Activated CD4-positive, CD25-positive, alpha-beta regulatory T cell treated with anti-CD3 and anti-CD28 coated beads, Interleukin-2, amount 50 U/mL, for 72 hours (primary cell): ENCODE results near the gene LRRC49.
"Not testable (repeated sequence)": the region's sequence is repeated elsewhere in the genome, so short reads cannot be mapped to it uniquely, and the experiment has no call there.

ENCODE experiments used
- DNase-seq: peaks from one replicate; pipeline ENCODE4 v3.0.0; 2021

LRRC49 gene, protein sequence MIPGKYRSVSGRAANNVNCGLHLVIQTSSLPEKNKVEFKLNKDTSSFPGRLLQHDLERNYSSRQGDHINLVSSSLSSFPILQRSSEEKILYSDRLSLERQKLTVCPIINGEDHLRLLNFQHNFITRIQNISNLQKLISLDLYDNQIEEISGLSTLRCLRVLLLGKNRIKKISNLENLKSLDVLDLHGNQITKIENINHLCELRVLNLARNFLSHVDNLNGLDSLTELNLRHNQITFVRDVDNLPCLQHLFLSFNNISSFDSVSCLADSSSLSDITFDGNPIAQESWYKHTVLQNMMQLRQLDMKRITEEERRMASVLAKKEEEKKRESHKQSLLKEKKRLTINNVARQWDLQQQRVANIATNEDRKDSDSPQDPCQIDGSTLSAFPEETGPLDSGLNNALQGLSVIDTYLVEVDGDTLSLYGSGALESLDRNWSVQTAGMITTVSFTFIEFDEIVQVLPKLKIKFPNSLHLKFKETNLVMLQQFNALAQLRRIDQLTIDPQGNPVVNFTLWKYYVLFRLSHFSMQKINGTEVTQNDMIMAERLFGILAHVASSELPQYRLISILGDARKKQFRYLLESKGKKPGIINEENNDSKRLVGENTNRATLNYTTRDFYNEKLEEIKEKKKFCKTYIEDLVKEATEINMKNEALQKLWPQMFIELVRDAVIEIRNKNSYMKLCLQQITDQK

DNA sequence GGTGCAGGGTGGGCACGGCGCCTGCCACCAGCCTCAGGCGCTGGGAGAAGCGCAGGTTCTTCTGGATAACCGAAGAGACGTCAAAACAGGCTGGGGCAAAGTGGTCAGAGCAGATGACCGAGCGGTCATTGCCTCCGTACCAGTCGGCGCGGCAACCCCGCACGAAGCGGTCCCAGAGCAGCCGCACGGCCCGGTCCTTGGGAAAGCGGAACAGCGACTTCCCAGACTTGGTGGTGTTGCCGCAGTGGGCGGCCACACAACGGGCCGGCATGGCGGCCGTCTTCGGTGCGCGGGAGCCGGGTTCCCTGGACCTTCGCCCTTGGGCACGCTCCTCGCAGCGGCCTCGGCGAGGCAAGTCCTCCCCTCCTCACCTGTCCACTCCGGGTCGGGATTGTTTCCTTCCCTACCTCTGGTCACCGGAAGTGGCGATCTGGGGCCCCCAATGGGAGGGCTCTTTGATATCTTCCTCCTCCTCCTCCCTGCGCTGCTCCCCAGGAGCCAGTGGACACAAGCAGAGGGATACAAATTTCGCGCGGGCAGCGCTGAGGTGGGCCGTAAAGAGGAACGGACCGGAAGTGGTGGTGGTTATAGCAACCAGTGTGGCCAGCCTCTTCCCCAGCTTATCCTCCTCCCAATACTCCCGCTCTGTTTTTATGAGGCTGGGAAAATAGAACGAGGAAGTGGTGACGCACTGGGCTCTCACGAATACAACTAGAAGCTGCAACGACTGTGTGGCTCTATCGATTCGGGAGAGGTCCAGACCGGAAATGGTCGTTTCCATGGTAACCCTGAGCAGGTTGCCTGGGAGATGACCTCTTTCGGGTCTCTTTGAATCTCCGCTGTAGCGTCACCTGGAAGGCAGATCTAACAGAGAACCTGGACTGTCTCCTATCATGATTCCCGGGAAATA, at the start of gene LRRC49, which contains the start of gene THAP10:
TSS of gene LRRC49 (plus strand) at position 825 of the 910 bp plus-strand sequence. CDS start at position 894, 69 bp downstream.
TSS of gene THAP10 (minus strand) at position 432 of the 910 bp plus-strand sequence. CDS start at position 271, 161 bp downstream.
- DNase-seq = peak; percentile 49

- DNase-seq = no peak
Observed at GRCh38 chr15:70845602-70846360, 46.8 kb upstream of the LRRC49 start.

DNA sequence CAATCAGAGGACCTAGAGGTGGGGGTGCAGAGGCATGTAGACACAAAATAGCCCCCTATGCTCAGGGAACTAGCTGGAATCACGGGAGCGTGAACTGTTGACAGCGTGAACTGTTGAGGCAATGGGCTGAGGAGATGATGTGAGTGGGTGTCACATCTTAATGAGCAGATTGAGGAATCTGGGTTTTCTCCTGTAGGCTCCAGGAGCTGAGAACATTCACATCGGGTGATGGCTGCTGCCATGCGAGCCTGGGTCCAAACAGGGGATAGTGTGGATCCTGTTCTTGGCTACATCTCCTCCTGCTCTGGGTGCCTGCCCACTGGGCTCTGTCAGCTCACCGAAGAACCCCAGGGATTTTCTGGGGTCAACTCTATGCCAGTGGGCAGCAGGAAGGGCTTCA, 40.7 kb upstream of the LRRC49 start:
- no peak for DNase-seq

DNA sequence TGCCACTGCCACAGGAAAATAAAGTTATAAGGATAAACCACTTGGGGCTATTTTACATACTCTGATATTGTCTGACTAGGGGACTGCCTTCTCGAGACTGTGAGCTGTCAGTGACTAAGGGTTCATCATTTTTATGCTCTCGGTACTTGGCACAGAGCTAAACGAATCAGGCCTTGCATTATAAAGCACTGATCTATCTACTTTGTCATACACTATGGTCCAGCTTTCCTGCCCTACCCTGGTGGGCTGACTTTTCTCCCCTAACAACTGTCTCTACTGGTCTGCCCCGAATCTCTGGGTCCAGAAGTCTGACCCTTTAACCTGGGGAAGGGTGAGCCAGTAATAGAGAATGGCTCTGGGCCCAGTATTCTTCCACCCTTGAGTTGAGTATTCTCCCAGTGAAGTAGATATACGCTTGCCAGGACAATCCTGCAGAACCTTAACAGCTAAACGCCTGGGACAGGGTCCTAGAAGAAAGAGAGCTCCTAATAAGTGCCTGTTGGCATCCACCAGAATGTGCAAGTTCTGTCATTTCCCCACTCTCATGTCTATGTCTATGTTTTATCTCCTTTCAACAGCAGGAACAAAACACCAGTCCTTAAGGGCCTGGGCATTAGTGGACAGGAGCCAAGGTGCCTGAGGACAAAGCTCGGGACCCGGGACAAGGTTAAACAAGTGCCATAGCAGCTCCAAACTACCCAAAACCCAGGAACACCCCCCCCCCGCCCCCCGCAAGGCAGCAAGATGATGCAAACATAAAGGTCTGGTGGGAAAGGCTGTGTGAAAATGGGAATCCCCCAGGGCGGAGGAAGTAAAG, 39.9 kb upstream of the LRRC49 start:
- no peak for DNase-seq

- DNase-seq = no peak
Observed at GRCh38 chr15:70853318-70853972, 39.2 kb upstream of the LRRC49 start.

DNA sequence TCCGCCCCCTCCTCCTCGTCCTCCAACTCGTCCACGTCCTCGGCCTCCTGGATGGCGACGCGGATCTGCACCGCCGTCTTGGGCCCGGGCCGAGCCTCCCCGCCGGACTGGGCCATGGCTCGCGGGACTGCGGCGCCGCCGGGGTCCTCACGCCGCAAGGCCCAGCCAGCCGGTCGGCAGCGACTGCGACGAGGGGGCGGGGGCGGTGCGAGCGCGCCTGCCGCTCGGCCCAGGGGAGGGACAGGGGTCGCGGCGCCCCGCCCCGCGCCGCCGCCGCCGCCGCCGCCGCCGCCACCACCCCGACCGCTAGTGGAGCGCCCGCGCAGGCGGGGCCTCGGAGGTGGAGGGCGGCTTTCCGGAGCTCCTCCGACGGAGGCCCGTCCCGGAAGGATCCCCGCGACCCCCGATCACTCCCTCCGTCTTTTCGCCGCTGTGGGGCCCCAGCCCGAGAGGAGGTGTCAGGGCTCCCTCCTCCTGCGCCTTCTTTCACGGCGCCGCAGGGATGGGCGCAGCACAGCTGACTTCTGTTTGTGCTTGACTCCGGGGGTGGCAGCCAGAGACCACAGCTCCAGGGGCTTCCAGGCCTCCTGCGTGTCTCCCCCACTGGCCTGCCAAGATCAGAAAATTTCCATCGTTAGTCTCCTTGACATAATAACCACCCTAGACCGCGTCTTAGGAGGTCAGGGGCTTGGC, 38.5 kb upstream of the LRRC49 start, which contains the start of gene LARP6:
TSS of gene LARP6 (minus strand) at position 185 of the 693 bp plus-strand sequence. CDS start at position 116, 69 bp downstream.
- no peak for DNase-seq

- DNase-seq = no peak
Observed at GRCh38 chr15:70854666-70854976, 38.0 kb upstream of the LRRC49 start.

- DNase-seq = no peak
Observed at GRCh38 chr15:70855764-70856163, 36.9 kb upstream of the LRRC49 start.

DNA sequence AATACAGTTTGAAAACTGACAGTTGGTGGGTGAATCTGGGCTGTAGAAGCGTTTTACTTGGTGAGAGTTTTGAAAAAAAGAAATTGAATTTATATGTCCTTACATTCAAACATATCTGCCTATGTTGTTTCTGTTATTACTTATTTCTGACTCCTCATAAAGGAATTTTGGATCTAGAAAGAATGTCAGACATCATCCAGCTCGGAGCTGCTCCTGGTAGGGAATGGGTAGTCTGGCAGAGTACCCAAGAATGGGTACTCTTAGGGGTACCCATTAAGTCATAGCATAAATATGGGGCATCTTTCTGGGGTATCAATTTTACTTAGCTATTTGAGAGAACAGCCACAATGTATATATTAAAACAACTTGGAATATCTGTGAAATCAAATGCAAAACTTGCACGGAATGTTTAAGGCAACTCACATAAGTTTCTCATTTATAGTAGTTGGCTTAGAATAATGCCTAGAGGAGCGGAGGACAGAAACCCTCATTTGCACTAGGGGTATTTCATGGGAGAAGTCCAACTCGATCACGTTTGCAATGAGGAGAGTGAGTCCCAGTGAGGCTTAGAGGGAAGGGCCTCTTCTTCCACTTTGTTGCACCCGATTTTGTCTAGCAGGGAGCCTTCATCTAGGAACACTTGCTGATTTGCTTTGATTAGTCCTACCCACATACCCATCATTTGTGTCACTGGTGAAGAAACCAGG, 36.3 kb upstream of the LRRC49 start:
- no peak for DNase-seq

DNA sequence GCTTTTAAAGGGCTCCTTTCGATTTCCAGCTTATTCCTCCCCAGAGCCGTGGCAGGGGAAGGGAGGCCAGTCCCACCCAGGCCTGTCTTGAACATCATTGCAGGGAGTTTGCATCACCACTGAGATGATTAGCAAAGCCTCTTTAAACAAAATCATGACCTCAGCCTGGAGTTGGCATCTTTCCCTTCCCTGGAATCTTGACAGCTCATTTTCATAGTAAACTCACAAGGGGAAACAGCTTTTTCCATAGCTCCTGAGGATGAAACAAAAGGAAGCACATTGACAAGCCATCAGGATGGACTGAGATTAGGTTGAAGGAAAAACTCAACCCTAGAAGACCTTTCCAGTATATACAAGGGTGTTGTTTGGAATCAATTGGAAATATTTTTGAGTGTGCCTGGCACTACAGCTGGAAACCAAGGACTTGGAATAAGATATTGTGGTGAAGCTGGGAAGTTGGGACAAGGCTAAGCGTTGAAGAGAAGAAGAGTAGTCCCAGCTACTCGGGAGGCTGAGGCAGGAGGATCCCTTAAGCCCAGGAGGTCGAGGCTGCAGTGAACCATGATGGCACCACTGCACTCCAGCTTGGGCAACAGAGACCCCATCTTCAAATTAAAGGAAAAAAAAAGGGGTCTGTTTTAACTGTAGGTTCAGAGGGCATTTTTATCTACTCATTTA, 35.6 kb upstream of the LRRC49 start:
- no peak for DNase-seq

DNA sequence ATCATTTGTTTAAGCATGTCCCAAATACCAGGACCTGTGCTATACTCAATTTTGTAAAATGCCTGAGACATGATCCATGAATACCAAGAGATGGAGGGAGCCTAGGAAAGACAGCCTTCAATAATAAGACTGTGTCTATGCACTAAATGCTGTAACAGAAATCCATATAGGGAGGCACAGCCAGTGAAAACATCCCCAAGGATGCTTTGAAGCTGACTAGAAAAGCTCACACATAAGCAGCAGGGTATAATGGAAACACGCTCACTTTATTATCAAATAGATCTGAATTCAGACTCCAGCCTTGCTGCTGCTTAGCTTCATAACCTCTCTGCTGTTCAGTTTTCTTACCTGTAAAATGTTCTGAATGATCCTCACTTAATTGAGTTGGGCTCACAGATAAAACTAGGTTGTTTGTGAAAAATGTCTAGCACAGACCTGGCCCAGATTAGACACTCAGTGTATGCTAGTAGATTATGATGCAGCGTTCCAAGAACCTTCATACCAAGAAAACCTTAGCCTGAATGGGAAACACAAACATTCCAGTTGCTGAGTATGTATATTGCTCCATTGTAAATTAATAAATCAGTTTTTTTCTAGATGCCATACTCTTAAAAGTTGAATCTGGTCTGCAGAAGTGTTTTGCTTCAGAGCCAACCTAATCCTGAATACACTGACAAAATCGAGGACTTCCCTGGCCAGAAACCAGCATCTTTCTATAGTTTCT, 34.9 kb upstream of the LRRC49 start:
- DNase-seq = no peak

DNA sequence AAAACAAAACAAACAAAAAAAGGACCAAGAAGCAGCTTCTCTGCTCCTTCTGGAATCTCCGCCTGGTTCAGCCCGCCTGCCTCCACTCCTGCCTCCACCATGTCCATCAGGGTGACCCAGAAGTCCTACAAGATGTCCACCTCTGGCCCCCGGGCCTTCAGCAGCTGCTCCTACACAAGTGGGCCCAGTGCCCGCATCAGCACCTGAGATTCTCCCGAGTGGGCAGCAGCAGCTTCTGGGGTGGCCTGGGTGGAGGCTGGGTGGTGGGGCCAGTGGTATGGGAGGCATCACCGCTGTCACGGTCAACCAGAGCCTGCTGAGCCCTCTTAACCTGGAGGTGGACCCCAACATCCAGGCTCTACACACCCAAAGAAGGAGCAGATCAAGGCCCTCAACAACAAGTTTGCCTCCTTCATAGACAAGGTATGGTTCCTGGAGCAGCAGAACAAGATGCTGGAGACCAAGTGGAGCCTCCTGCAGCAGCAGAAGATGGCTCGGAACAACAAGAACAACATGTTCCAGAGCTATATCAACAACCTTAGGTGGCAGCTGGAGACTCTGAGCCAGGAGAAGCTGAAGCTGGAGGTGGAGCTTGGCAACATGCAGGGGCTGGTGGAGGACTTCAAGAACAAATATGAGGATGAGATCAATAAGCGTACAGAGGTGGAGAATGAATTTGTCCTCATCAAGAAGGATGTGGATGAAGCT, 33.9 kb upstream of the LRRC49 start:
- DNase-seq = not testable (repeated sequence)

- no peak for DNase-seq
Observed at GRCh38 chr15:70859322-70859908, 33.2 kb upstream of the LRRC49 start.

GRCh38 chr15:70859998-70860397, 32.6 kb upstream of the LRRC49 start:
- no peak for DNase-seq

DNA sequence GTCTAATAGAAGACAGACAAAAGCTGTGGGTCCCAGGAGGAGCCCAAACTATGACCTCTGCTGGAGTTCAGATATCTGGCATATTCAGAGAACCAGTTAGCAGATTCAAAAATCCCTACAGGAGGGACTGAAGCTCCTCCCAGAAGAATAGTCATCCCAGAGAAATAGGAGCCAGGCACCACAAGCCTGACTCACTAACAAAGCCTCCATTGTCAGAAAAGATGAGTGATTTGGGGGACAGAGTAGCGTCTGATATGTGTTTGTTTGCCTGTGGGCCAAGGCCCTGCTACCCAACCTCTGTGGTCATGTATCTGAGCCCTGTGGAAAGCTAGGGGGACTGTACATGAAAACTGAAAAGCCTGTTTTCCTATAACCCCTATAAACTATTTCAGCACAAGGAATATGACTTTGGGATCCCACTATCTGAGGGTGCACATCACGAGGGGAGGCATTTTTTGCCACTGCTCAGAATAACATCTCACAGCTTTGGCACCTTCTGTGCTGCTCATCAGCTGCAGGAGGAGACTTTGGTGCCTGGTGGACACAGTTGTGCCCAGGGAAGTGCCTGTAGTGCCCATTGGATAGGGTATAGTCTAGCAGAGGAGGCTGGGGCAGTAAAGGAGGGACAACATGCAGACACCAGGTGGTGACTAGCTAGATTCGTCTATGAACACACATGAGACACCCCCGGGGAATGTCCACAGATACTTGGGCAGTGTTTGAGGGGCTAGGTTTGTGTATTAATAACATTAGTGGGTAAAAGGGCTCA, 29.0 kb upstream of the LRRC49 start:
- no peak for DNase-seq

- DNase-seq = no peak
Observed at GRCh38 chr15:70866982-70867641, 25.5 kb upstream of the LRRC49 start.
